ENCODE measurements around the gene COL5A3. TPM values are rescaled to one million over a fixed set of nuclear protein-coding genes. Genes with fewer than 3 reads are reported as not detected.

The COL5A3 gene
- total RNA-seq, 1 donor from 2014 or later: 0.05 TPM

GRCh38 chr19:10043286-10043927, 33.1 kb upstream of the COL5A3 start:
- Mint-ChIP-seq H3K27me3 (ENCODE audit: unreplicated experiment) (peaks cover 15% of the 10 kb centered on the region), H3K4me1 (ENCODE audit: unreplicated experiment) (no peaks in the 10 kb centered on the region), H3K4me3 (ENCODE audit: unreplicated experiment) (no peak overlapping the region), H3K36me3 (ENCODE audit: low read depth, unreplicated experiment) (peaks cover 20% of the 10 kb centered on the region), H3K9me3 (ENCODE audit: unreplicated experiment) (peaks cover 36% of the 10 kb centered on the region), H3K27ac (ENCODE audit: unreplicated experiment) (no peak overlapping the region)
- no peak for DNase-seq (ENCODE audit: low spot score)
- TF ChIP-seq CTCF (IDR thresholded peaks at IDR 0.05; ENCODE audit: unreplicated experiment): no peak

- no peak for DNase-seq (ENCODE audit: low spot score)
- Mint-ChIP-seq H3K4me3 (ENCODE audit: unreplicated experiment) (no peak overlapping the region), H3K4me1 (ENCODE audit: unreplicated experiment) (no peaks in the 10 kb centered on the region), H3K27ac (ENCODE audit: unreplicated experiment) (no peak overlapping the region), H3K27me3 (ENCODE audit: unreplicated experiment) (peaks cover 16% of the 10 kb centered on the region), H3K9me3 (ENCODE audit: unreplicated experiment) (peaks cover 16% of the 10 kb centered on the region), H3K36me3 (ENCODE audit: low read depth, unreplicated experiment) (peaks cover 11% of the 10 kb centered on the region)
- TF ChIP-seq CTCF (IDR thresholded peaks at IDR 0.05; ENCODE audit: unreplicated experiment): no peak
Observed at GRCh38 chr19:10037809-10038208, 27.5 kb upstream of the COL5A3 start.

- H3K9me3 Mint-ChIP-seq (ENCODE audit: unreplicated experiment): peaks cover 14% of the 10 kb centered on the region
- peaks cover 15% of the 10 kb centered on the region for H3K27me3 Mint-ChIP-seq (ENCODE audit: unreplicated experiment)
- no peaks in the 10 kb centered on the region for H3K4me1 Mint-ChIP-seq (ENCODE audit: unreplicated experiment)
- peaks cover 11% of the 10 kb centered on the region for H3K36me3 Mint-ChIP-seq (ENCODE audit: low read depth, unreplicated experiment)
- no peak for TF ChIP-seq CTCF (IDR thresholded peaks at IDR 0.05; ENCODE audit: unreplicated experiment)
- no peak for DNase-seq (ENCODE audit: low spot score)
- H3K4me3 Mint-ChIP-seq (ENCODE audit: unreplicated experiment): no peak overlapping the region
- H3K27ac Mint-ChIP-seq (ENCODE audit: unreplicated experiment): no peak overlapping the region
Observed at GRCh38 chr19:10037367-10037766, 27.1 kb upstream of the COL5A3 start.

- H3K27ac Mint-ChIP-seq (ENCODE audit: unreplicated experiment): no peak overlapping the region
- no peak for TF ChIP-seq CTCF (IDR thresholded peaks at IDR 0.05; ENCODE audit: unreplicated experiment)
- H3K4me1 Mint-ChIP-seq (ENCODE audit: unreplicated experiment): no peaks in the 10 kb centered on the region
- no peak for DNase-seq (ENCODE audit: low spot score)
- H3K4me3 Mint-ChIP-seq (ENCODE audit: unreplicated experiment): no peak overlapping the region
- H3K27me3 Mint-ChIP-seq (ENCODE audit: unreplicated experiment): peaks cover 12% of the 10 kb centered on the region
- peaks cover 6% of the 10 kb centered on the region for H3K36me3 Mint-ChIP-seq (ENCODE audit: low read depth, unreplicated experiment)
- peaks cover 8% of the 10 kb centered on the region for H3K9me3 Mint-ChIP-seq (ENCODE audit: unreplicated experiment)
Observed at GRCh38 chr19:10036601-10037071, 26.3 kb upstream of the COL5A3 start.

- H3K27ac Mint-ChIP-seq (ENCODE audit: unreplicated experiment): no peak overlapping the region
- peaks cover 6% of the 10 kb centered on the region for H3K27me3 Mint-ChIP-seq (ENCODE audit: unreplicated experiment)
- H3K4me3 Mint-ChIP-seq (ENCODE audit: unreplicated experiment): no peak overlapping the region
- H3K4me1 Mint-ChIP-seq (ENCODE audit: unreplicated experiment): no peaks in the 10 kb centered on the region
- no peak for DNase-seq (ENCODE audit: low spot score)
- no peaks in the 10 kb centered on the region for H3K9me3 Mint-ChIP-seq (ENCODE audit: unreplicated experiment)
- no peaks in the 10 kb centered on the region for H3K36me3 Mint-ChIP-seq (ENCODE audit: low read depth, unreplicated experiment)
- TF ChIP-seq CTCF (IDR thresholded peaks at IDR 0.05; ENCODE audit: unreplicated experiment): no peak
Observed at GRCh38 chr19:10033614-10034013, 23.3 kb upstream of the COL5A3 start.

Data from endothelial cell (in vitro differentiated cells).